ENCODE measurements around the gene POR. TPM values are rescaled to one million over a fixed set of nuclear protein-coding genes. Genes with fewer than 3 reads are reported as not detected.

POR gene
- total and polyA plus RNA-seq, 2 of the 8 experiments (the other 6 are each of a cell fraction or from before 2014, with no cell fraction given): 98.7 to 144 TPM

- H2BK15ac ChIP-seq (ENCODE audit: low read length): no peak overlapping the region
- FAIRE-seq (no peak), DNase-seq (ENCODE audit: low read depth in 1 of 2, low spot score in 2 of 2) (no peak)
- H3K36me3 ChIP-seq (ENCODE audit: control insufficient read depth in 2 of 4, insufficient read depth in 4 of 4, low read length in 3 of 4): peaks cover 9 to 58% (median 30%) of the 10 kb centered on the region in 4 experiments
- no peak overlapping the region for H3K9ac ChIP-seq (replicated peaks in 1 of 4; ENCODE audit: extremely low read depth in 1 of 4, low read depth in 3 of 4, low read length in 3 of 4)
- H2BK5ac ChIP-seq (ENCODE audit: low read depth, low read length): no peak overlapping the region
- no peaks in the 10 kb centered on the region for H3K27me3 ChIP-seq (replicated peaks in 1 of 4; ENCODE audit: control insufficient read depth in 3 of 4, extremely low read depth in 1 of 4, insufficient read depth in 3 of 4, low read length in 3 of 4)
- no peak overlapping the region for H2BK120ac ChIP-seq (replicated peaks; ENCODE audit: low read depth, low read length)
- no peak overlapping the region for H3K4me2 ChIP-seq (ENCODE audit: insufficient read depth in 1 of 2, low read depth in 2 of 2, low read length in 2 of 2)
- CTCF ChIA-PET (ENCODE audit: partially characterized antibody): interaction anchor here (1.2 to 1.6 kb wide), 2 partner anchors 10 to 15 kb away, joined by 3 to 7 read pairs; no protein-coding TSS in a partner anchor
- H3K27ac ChIP-seq (ENCODE audit: low read depth, low read length): no peak overlapping the region
- H2BK12ac ChIP-seq (ENCODE audit: low read depth, low read length): no peak overlapping the region
- peaks cover 0 to 9% of the 10 kb centered on the region in 2 experiments for H4K20me1 ChIP-seq (replicated peaks in 1 of 2; ENCODE audit: control insufficient read depth in 1 of 2, insufficient read depth in 2 of 2, low read length in 2 of 2)
- POLR2A ChIA-PET (ENCODE audit: partially characterized antibody): interaction anchor here (0.5 to 1.5 kb wide), 2 partner anchors 10 to 179 kb away, joined by 3 read pairs; no protein-coding TSS in a partner anchor
- no peak overlapping the region for H4K5ac ChIP-seq (ENCODE audit: insufficient read length, low read depth, low read length)
- no peak overlapping the region for H3K4ac ChIP-seq (replicated peaks; ENCODE audit: insufficient read length, low read depth, low read length)
- no peak overlapping the region for H2BK20ac ChIP-seq (ENCODE audit: low read length)
- H3K79me1 ChIP-seq (ENCODE audit: low read depth, low read length): no peaks in the 10 kb centered on the region
- no peak overlapping the region for H2AK5ac ChIP-seq (ENCODE audit: low read depth, low read length)
- H4K8ac ChIP-seq (ENCODE audit: extremely low read depth, insufficient read depth, low read length): no peak overlapping the region
- H2AFZ ChIP-seq (ENCODE audit: low read length): no peak overlapping the region
- no peak overlapping the region for H3K14ac ChIP-seq (ENCODE audit: insufficient read length)
- no peaks in the 10 kb centered on the region for H3K79me2 ChIP-seq (ENCODE audit: control insufficient read depth in 1 of 2, insufficient read depth in 2 of 2, low read length in 2 of 2)
- no peak overlapping the region for H3K23ac ChIP-seq (ENCODE audit: insufficient read length)
- no peaks in the 10 kb centered on the region for H3K23me2 ChIP-seq (ENCODE audit: low read depth, low read length)
- no peaks in the 10 kb centered on the region for H3K9me3 ChIP-seq (ENCODE audit: insufficient read depth in 2 of 2, low read depth in 1 of 2, low read length in 1 of 2)
- no peak overlapping the region for H3K18ac ChIP-seq (ENCODE audit: extremely low read depth, low read length)
- no peak overlapping the region for H4K91ac ChIP-seq (replicated peaks; ENCODE audit: insufficient read length, low read length)
- no peak overlapping the region for H3K4me3 ChIP-seq (ENCODE audit: extremely low read depth in 1 of 4, insufficient read depth in 2 of 4, low read depth in 3 of 4, low read length in 4 of 4)
- 98% methylated on average over 8 of the region's 12 CpGs; no CpG with 5 or more reads in 1 of the 2 experiments for WGBS, 2 experiments (ENCODE audit: extremely low coverage in 1 of 2, insufficient coverage in 1 of 2, insufficient read length in 1 of 2, insufficient replicate concordance in 2 of 2, low coverage in 1 of 2, low lambda C conversion rate in 2 of 2, missing lambda C conversion rate in 1 of 2)
- no peak overlapping the region for H3K56ac ChIP-seq (replicated peaks; ENCODE audit: insufficient read length, low read depth, low read length)
- no peaks in the 10 kb centered on the region for H3K4me1 ChIP-seq (replicated peaks in 1 of 4; ENCODE audit: control insufficient read depth in 3 of 4, insufficient read depth in 4 of 4, low read length in 3 of 4)
- TF ChIP-seq TAF1 (IDR thresholded peaks at IDR 0.05; ENCODE audit: low read depth, low read length) (no peak), EZH2 (IDR thresholded peaks at IDR 0.05; ENCODE audit: low read depth, low read length, severe bottlenecking) (no peak), USF2 (IDR thresholded peaks at IDR 0.05; ENCODE audit: low read length) (no peak), TAF7 (optimal IDR thresholded peaks at IDR 0.05; ENCODE audit: borderline replicate concordance, low read depth, low read length) (no peak), TEAD4 (IDR thresholded peaks at IDR 0.05; ENCODE audit: low read depth, low read length) (no peak), CREB1 (IDR thresholded peaks at IDR 0.05) (no peak), CBX8 (IDR thresholded peaks at IDR 0.05; ENCODE audit: borderline replicate concordance, low read depth, low read length) (no peak), EGR1 (IDR thresholded peaks at IDR 0.05; ENCODE audit: borderline replicate concordance, low read depth, low read length) (no peak), KDM5A (IDR thresholded peaks at IDR 0.05; ENCODE audit: low read length) (no peak), ASH2L (IDR thresholded peaks at IDR 0.05; ENCODE audit: low read length) (no peak), GTF2F1 (IDR thresholded peaks at IDR 0.05; ENCODE audit: borderline replicate concordance, low read depth, low read length) (no peak), CHD1 (IDR thresholded peaks at IDR 0.05; ENCODE audit: low read depth, low read length) (no peak), SIN3A (conservative IDR thresholded peaks at IDR 0.05 in 1 of 2, IDR thresholded peaks at IDR 0.05 in 1 of 2; ENCODE audit: low read depth in 1 of 2, low read length in 2 of 2) (no peak)
Measured at GRCh38 chr7:75981203-75981452, 66.2 kb downstream of the POR start.
